GM19035 (cell line): Measurements from ENCODE around the gene LRRC18.

Source experiments
- ATAC-seq: cut with Tn5 transposase; IDR thresholded peaks from one replicate; pipeline ENCODE4 v1.9.1; 2021; ENCODE audit not compliant: unreplicated experiment

LRRC18 gene

GRCh38 chr10:48946891-48947500 lies 7.4 kb upstream of the LRRC18 start:
- ATAC-seq, result no peak

- ATAC-seq, result no peak
These were observed 6.7 kb upstream of the LRRC18 start for GRCh38 chr10:48946332-48946731.

GRCh38 chr10:48945441-48946130 lies 5.9 kb upstream of the LRRC18 start:
- ATAC-seq, result no peak

- no peak for ATAC-seq
These were observed 4.5 kb upstream of the LRRC18 start for GRCh38 chr10:48944171-48944570.

GRCh38 chr10:48943096-48943495 lies 3.5 kb upstream of the LRRC18 start:
- no peak for ATAC-seq

GRCh38 chr10:48941427-48942075 lies 1.9 kb upstream of the LRRC18 start:
- no peak for ATAC-seq

GRCh38 chr10:48940958-48941357 lies 1.3 kb upstream of the LRRC18 start:
- ATAC-seq, result no peak

GRCh38 chr10:48940372-48940771 lies 732 bp upstream of the LRRC18 start:
- no peak for ATAC-seq

GRCh38 chr10:48938990-48939536 lies 577 bp downstream of the LRRC18 start:
- ATAC-seq, result no peak

- ATAC-seq, result no peak
These were observed 1.4 kb downstream of the LRRC18 start for GRCh38 chr10:48938281-48938680.

GRCh38 chr10:48937796-48938195 lies 1.8 kb downstream of the LRRC18 start:
- ATAC-seq, result no peak

- ATAC-seq, result no peak
These were observed 4.1 kb downstream of the LRRC18 start for GRCh38 chr10:48935577-48935976.

GRCh38 chr10:48934672-48935501 lies 4.8 kb downstream of the LRRC18 start:
- ATAC-seq, result no peak

- no peak for ATAC-seq
These were observed 6.6 kb downstream of the LRRC18 start for GRCh38 chr10:48932831-48933664.

GRCh38 chr10:48931188-48931587 lies 8.5 kb downstream of the LRRC18 start:
- no peak for ATAC-seq

- no peak for ATAC-seq
These were observed 10.1 kb downstream of the LRRC18 start for GRCh38 chr10:48929413-48929990.

GRCh38 chr10:48926764-48927540 lies 12.7 kb downstream of the LRRC18 start:
- ATAC-seq, result no peak

- no peak for ATAC-seq
These were observed 13.4 kb downstream of the LRRC18 start for GRCh38 chr10:48926255-48926654.

GRCh38 chr10:48924988-48925387 lies 14.7 kb downstream of the LRRC18 start:
- no peak for ATAC-seq
